LHCN-M2 (cell line): ENCODE results near the gene PLEKHO2. TPM values are rescaled to one million over a fixed set of nuclear protein-coding genes. Genes with fewer than 3 reads are reported as not detected.

Source experiments
- DNase-seq: peaks from one replicate; pipeline ENCODE4 v3.0.0-alpha.2; 2012; ENCODE audit warnings: low read depth
- total RNA-seq: library from RNA; depleted of rRNA; stranded (reverse); fragments of >200 nt; gene quantifications from 2 replicates; pipeline ENCODE4 v1.2.3, GENCODE V29; 2014

PLEKHO2 gene
- total RNA-seq, 1 experiment from 2014 or later, result 33.8 TPM

DNA sequence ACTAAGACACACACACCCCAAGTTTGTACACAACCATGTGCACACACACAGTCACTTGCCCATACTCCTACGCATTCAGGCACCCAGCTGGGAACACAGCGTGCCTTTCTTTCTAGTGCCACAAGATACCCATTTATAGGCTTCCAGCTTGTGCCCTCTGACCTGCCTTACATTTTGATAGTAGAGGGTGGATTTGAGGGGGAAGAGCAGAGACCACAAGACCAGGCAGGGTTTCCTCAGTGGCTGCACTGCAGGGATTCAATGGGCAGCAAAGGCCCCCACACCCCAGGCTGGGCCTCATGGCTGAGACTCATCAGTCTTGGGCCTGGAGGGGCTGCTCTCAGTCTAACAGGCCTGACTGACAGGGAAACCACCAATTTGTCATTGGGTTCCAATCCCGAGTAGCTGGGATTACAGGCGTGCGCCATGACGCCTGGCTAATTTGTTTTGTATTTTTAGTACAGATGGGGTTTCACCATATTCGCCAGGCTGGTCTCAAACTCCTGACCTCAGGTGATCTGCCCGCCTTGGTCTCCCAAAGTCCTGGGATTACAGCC, 51.2 kb downstream of the PLEKHO2 start:
- no peak for DNase-seq

GRCh38 chr15:64893481-64894394, 52.0 kb downstream of the PLEKHO2 start:
- peak; percentile 88 for DNase-seq

- no peak for DNase-seq
Measured at GRCh38 chr15:64894395-64895056, 52.8 kb downstream of the PLEKHO2 start.

DNA sequence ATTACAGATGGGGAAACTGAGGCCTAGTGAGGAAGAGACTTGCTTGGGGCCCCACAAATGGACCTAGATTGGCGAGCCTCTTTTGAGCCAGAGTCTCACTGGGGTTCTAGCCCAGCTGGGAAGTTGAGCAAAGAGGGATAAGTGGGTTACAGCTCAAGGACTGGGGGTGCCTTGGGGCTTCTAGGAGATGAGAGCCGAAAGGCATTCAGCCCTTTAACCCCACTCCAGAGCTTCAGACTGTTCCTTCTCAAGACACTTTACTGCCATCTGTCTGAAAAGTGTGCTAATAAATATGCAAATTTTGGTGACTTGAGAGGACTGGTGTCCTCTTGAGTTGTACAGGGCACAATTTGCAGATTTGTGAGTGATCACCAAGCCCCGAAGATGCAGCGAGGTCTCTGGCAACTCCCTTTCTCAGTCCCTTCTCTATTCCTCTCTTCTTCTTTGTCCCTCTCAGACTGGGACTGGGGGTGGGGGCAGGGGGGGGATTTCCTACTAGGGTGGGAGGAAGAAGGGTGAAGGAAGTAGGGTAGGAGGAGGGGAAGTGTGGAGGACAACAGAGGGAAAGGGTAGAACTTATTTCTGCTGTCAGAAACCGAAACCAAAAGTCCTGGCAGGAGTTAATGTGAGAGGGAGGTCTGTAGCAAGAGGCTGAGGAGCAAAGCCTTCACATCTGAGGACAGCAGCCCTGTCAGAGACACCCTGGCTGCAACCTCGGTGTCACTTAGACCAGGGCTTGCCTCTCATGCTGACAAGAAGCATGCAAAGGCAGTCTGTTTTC, 53.8 kb downstream of the PLEKHO2 start:
- DNase-seq, result peak; percentile 50

DNA sequence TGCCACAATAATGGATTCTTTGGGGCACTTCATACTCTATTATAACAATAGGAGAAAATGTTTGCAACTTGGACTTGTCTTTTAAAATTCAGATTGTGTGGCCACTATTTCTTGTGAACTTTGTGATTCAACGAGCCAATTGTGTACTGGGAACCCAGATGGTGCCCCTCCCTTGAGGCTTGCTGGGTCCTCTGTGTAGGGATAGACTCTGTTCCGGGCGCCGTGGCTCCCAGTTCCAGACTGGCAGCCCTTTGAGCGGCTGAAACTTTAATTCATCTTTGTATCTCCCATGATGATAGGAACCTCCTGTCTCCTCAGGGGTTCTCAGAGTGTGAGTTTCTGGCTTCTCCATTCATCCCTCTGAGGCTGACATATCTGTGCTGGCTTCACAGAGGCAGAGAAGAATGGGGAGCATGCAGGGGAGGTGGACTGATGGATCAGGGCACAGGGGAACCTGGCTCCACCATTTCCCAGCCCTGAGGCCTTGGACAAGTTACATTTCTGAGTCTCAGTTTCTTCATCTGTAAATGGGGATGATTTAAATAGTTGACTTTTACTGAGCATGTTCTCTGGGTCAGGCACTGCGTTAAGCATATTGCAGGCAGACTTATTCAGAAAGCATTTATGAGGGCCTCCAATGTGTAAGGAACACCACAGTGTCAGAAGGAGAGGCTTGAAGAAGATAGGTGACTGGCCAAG, 54.8 kb downstream of the PLEKHO2 start:
- DNase-seq, result no peak

DNA sequence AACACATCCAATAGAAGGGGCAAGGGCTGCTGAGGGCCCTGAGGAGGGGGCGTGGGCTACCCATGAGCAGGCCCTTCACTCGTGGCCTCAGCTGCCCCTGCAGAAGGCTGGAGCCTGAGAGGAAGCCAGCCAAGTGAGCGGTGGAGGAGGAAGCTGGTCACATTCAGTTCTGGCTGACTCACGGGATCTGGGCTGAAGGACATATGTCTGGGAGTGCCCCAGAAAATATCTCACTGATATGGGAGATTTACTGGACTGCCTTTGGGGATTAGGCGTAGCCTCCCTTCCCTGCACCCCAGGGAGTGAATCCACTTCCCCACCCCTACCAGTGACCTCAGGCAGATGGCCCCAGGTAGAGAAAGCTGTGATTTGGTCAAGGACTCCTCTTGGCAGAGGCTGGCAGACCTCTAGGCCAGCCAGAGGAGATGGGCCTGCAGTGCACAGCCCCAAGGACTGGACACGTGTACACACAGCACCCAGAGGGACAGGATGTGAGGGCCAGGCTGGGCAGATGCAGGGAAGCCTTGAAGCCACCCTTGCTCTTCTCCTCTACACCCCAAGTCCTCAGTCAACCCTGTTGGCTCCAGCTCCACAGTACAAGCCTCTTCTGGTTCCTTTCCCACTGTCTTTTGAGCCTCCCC, 55.8 kb downstream of the PLEKHO2 start:
- DNase-seq, result peak; percentile 87

- DNase-seq, result no peak
Measured at GRCh38 chr15:64898406-64898805, 56.7 kb downstream of the PLEKHO2 start.

DNA sequence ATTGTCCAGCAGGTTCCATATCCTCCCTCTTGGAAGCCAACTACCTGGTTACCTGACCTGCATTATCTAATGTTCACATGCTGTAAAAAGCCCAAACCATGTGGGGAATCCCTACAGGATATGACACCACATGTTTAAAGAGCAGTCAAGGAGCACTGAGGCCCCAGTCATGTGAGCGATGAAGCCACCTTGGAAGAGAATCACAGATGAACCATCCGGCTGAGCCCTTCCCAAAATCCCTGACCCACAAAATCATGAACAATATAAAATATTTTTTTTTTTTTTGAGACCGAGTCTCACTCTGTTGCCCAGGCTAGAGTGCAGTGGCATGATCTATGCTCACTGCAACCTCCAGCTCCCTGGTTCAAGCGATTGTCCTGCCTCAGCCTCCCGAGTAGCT, 59.4 kb downstream of the PLEKHO2 start:
- DNase-seq, result no peak

- no peak for DNase-seq
Measured at GRCh38 chr15:64901914-64902313, 60.2 kb downstream of the PLEKHO2 start.

DNA sequence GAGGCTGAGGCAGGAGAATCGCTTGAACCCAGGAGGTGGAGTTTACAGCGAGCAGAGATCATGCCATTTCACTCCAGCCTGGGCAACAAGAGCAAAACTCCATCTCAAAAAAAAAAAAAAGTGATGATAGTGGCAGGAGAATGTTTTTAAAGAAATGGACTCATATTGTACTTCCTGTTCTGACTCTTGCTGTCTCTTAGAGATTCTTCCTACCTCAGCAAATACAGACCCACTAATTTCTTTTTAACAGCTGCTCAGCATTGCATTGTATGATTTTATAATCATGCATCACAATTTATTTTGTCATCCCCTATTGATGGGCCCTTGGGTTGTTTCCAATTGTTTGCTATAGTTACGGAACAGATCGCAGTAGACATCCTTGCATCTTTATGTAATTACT, 61.1 kb downstream of the PLEKHO2 start:
- DNase-seq, result no peak

GRCh38 chr15:64903326-64903950, 61.7 kb downstream of the PLEKHO2 start:
- no peak for DNase-seq

- no peak for DNase-seq
Measured at GRCh38 chr15:64904189-64904588, 62.5 kb downstream of the PLEKHO2 start.

DNA sequence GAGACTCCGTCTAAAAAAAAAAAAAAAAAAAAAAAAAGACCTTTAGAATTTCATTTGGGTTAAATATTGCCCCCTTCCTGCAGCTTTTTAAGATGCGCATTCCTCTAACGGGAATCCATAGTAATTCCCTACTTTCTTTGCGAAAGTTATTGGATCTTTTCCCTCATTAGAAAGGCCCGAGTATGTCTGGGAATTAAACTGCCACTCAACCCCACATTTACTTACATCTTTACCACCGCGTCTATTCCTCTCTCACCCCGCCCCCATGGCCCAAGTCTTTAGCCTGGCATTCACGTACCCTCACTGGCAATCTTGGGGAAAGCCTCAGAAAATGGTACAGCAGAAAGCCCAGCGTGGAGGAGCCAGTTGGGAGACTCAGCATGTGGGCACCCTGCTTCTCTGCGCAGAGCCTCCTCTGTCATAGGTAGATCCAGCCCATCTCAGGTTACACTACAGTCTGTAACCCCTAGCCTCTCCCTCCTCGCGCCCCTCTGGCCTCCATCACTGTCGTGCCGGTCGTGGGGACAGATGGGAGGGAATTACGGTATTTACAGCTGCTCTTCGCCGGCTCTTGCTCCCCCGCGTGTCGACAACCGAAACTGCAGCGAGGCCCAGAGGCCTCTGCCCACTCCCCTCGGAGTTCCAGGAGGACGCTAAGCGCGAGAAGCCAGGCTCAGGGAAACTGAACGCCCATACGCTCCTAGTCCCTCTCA, 63.6 kb downstream of the PLEKHO2 start:
- DNase-seq, result no peak

- DNase-seq, result no peak
Measured at GRCh38 chr15:64905941-64906340, 64.2 kb downstream of the PLEKHO2 start.

DNA sequence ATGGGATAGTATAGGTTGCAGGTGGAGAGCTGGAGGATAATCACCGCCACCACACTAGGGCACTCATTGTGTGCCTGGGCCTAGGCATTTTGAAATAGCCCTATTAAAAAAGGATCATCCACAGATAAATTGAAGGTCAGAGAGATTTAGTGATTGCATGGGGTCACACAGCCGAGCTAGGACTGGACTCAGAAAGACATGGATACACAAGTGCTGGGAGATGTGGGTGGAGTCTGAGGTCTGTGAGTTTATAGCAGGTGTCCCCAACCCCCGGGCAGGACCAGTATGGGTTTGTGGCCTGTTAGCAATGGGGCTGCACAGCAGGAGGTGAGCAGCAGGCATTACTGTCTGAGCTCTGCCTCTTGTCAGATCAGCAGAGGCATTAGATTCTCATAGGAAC, 64.7 kb downstream of the PLEKHO2 start:
- DNase-seq, result no peak

- DNase-seq, result no peak
Measured at GRCh38 chr15:64907991-64908390, 66.3 kb downstream of the PLEKHO2 start.

GRCh38 chr15:64909546-64909945, 67.8 kb downstream of the PLEKHO2 start:
- no peak for DNase-seq

DNA sequence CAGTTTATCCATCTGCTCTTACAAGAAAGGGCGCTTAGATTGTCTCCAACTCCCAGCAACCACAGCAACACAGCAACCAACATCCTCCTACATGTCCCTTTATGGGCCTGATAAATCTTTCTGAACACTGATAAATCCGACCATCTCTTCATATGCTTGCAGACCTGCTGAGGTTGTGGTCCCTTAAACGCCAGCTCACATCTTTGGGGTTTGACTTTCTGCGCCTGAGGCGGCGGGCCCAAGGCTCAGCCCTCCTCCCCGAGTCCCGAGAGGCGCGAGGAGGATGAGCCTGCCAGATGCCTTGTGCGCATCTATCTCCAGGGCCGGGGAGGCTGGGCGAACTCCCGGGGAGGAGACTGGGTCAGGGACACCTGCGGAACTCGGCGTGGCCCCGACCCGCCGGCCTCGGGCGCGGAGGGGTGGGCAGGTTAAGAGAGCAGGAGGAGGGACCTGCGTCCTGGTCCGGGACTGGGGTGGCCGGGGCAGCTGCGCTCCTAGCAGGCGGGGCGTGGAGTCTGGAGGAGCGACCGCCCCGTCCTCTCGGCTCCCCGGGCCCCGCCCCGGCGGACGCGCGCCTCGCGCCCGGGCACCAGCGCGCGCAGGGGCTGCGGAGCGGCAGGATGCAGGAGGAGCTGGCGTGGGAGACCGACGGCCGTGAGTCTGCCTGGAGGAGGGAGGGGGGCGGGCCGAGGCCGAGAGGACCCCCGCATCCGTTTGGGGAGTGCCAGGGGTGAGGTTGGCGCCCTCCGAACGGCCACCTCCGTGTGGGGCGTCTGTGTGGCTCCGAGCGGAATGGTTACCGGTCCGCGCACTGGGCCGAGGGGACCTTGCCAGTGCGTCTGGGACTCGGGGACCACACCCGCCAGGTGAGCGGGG, 69.8 kb downstream of the PLEKHO2 start, which contains the start of gene ANKDD1A:
TSS of gene ANKDD1A (plus strand) at position 592 of the 876 bp plus-strand sequence. CDS start at position 621, 29 bp downstream.
- peak; percentile 31 for DNase-seq
